IPS-20b (cell line): ENCODE data around the gene SNX3.

Experiments used
- H3K27ac ChIP-seq: one replicate; pipeline ENCODE4 v1.5.1; 2013; ENCODE audit warnings: low read length
- H3K27me3 ChIP-seq: 2 replicates; pipeline ENCODE4 v1.6.1; 2013; ENCODE audit warnings: mild to moderate bottlenecking, low read length, inconsistent platforms; ENCODE audit not compliant: insufficient read depth
- H3K36me3 ChIP-seq: 2 replicates; pipeline ENCODE4 v1.6.1; 2013; ENCODE audit warnings: low read depth, mild to moderate bottlenecking, inconsistent platforms, low read length, moderate library complexity; ENCODE audit not compliant: insufficient read depth
- H3K4me1 ChIP-seq: 2 replicates; pipeline ENCODE4 v1.6.1; 2013; ENCODE audit warnings: mild to moderate bottlenecking, control low read depth, inconsistent platforms, low read length, moderate library complexity; ENCODE audit not compliant: insufficient read depth
- H3K4me3 ChIP-seq: 2 replicates; pipeline ENCODE4 v1.5.1; 2013; ENCODE audit warnings: mild to moderate bottlenecking, low read length, inconsistent platforms
- H3K9ac ChIP-seq: 2 replicates; pipeline ENCODE4 v1.6.1; 2013; ENCODE audit warnings: low read depth, mild to moderate bottlenecking, inconsistent platforms, low read length, moderate library complexity
- H3K9me3 ChIP-seq: 2 replicates; pipeline ENCODE4 v1.6.1; 2013; ENCODE audit warnings: mild to moderate bottlenecking, low read depth, low read length, inconsistent platforms; ENCODE audit not compliant: insufficient read depth

SNX3 gene

DNA sequence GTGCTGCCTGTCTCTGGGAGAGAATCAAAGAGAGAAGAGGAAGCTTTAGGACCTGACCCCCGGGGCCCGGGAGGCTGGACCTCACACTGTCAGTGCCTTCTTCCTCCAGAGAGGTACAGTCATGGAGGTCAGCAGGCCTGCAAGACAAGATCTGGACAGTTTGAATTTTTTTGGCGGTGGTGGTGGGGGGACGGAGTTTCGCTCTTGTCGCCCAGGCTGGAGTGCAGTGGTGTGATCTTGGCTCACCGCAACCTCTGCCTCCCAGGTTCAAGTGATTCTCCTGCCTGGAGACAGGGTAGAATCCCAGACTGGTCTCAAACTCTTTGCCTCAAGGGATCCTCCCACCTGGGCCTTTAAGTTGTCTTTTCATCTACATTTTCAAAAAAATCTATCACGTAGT is 60.7 kb downstream of the SNX3 start:
- Histone ChIP-seq H3K4me3 (no peak overlapping the region), H3K27me3 (no peaks in the 10 kb centered on the region), H3K9ac (no peak overlapping the region), H3K9me3 (no peaks in the 10 kb centered on the region), H3K4me1 (no peaks in the 10 kb centered on the region), H3K36me3 (no peaks in the 10 kb centered on the region), H3K27ac (no peak overlapping the region)

DNA sequence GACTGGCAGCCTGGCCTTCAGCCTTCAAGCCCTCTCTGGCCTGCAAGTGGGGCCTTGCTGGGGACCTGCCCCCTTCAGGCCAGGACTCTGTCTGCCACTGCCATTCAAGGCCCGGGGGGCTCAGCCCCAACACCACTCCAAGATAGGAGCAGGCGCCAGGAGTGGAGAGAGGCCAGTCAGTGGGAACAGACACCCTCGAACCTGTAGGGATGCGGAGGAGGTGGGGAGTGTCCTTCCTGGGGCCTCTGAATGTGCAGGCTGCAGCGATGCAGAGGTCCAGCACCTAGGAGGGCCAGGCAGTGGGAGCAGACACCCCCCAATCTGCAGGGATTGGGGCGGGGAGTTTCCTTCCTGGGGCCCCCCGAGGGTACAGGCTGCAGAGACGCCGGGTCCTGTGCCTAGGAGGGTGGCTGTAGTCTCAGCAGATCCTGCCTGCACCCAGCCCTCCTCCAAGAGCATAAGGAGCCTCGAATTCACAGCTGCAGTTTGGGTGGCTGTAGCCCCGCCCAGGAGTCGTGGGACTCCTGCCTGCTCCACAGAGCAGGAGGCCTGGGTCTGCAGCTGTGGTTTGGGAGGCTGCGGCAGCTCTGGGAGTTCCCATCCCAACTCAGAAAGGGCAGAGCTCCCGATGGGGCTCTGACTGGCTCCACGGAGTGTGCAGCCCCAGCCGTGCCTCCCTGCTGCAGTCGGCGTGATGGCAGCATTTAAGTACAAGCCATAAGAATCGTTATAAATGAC is 61.9 kb downstream of the SNX3 start:
- no peaks in the 10 kb centered on the region for H3K27me3 ChIP-seq
- H3K36me3 ChIP-seq = no peaks in the 10 kb centered on the region
- H3K27ac ChIP-seq = no peak overlapping the region
- no peak overlapping the region for H3K4me3 ChIP-seq
- H3K9ac ChIP-seq = no peak overlapping the region
- H3K4me1 ChIP-seq = no peaks in the 10 kb centered on the region
- H3K9me3 ChIP-seq = no peaks in the 10 kb centered on the region

GRCh38 chr6:108195209-108195608 is 65.6 kb downstream of the SNX3 start:
- Histone ChIP-seq H3K27ac (no peak overlapping the region), H3K4me1 (no peaks in the 10 kb centered on the region), H3K9me3 (no peaks in the 10 kb centered on the region), H3K36me3 (no peaks in the 10 kb centered on the region), H3K27me3 (no peaks in the 10 kb centered on the region), H3K9ac (no peak overlapping the region), H3K4me3 (no peak overlapping the region)

DNA sequence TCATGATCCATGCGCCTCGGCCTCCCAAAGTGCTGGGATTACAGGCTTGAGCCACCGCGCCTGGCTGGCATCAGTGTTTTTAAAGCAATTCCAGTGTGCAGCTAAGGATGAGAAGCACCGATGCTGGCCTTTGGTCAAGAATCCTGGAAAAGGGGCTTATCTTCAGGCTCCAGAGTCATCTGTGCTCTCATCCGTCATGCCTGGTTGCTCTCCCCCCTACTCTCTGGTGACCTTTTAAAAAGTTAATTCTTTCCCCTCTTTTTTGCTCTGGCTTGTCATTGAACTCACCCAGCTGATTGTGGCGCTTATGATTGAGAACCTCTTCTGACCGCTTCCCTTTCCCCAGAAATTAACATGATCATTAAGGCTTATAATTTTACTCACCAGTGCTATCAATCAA is 66.3 kb downstream of the SNX3 start:
- no peaks in the 10 kb centered on the region for H3K4me1 ChIP-seq
- no peak overlapping the region for H3K27ac ChIP-seq
- no peak overlapping the region for H3K9ac ChIP-seq
- H3K36me3 ChIP-seq = no peaks in the 10 kb centered on the region
- no peak overlapping the region for H3K4me3 ChIP-seq
- H3K27me3 ChIP-seq = 0 out of 2 replicates have a peak, but pooled peaks cover 2% of the 10 kb centered on the region
- H3K9me3 ChIP-seq = no peaks in the 10 kb centered on the region

DNA sequence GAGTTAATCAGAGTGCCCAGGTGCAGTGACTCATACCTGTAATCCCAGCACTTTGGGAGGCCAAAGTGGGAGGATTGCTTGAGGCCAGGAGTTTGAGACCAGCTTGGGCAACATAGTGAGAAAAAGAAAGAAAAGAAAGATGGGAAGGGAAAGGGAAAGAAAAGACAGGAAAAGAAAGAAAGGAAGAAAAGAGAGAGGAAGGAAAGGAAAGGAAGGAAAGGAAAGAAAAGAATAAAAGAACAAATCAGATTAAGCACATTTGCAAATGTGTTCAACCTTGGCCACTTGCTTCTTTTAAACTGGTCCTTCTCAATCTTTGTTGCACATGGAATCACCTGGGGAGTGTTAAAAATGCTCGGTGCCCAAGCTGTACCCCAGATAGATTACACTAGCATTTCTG is 67.0 kb downstream of the SNX3 start:
- H3K36me3 ChIP-seq = no peaks in the 10 kb centered on the region
- no peak overlapping the region for H3K4me3 ChIP-seq
- H3K9ac ChIP-seq = no peak overlapping the region
- H3K4me1 ChIP-seq = no peaks in the 10 kb centered on the region
- H3K9me3 ChIP-seq = no peaks in the 10 kb centered on the region
- H3K27ac ChIP-seq = no peak overlapping the region
- peaks cover 5% of the 10 kb centered on the region; the same call in 1 of the 2 replicates for H3K27me3 ChIP-seq

GRCh38 chr6:108193131-108193530 is 67.7 kb downstream of the SNX3 start:
- H3K27me3 ChIP-seq = peaks cover 5% of the 10 kb centered on the region; the same call in 1 of the 2 replicates
- no peaks in the 10 kb centered on the region for H3K4me1 ChIP-seq
- no peak overlapping the region for H3K9ac ChIP-seq
- no peaks in the 10 kb centered on the region for H3K9me3 ChIP-seq
- H3K4me3 ChIP-seq = no peak overlapping the region
- H3K27ac ChIP-seq = no peak overlapping the region
- no peaks in the 10 kb centered on the region for H3K36me3 ChIP-seq

DNA sequence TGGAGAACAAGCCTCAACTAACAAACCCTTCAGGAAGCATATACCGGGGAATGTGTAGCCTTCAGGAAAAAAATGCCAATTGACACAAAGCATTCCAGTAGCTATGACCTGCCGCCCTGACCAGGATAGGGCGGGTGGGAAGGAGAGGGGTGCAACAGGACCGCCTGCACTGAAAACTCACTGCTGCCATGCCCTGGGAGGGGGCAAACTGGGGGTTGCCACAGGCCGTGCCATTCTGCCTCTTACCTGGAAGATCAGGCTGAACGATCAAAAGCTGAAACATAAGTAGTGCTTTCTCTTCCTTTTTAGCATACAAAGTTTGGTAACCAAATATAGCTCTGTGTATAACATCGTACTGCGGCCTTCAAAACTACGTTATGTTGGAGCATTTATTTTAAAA is 73.3 kb downstream of the SNX3 start:
- Histone ChIP-seq H3K27ac (no peak overlapping the region), H3K27me3 (peaks cover 26% of the 10 kb centered on the region; the same call in 1 of the 2 replicates), H3K4me1 (no peaks in the 10 kb centered on the region), H3K9ac (no peak overlapping the region), H3K4me3 (no peak overlapping the region), H3K36me3 (no peaks in the 10 kb centered on the region), H3K9me3 (no peaks in the 10 kb centered on the region)

- no peaks in the 10 kb centered on the region for H3K9me3 ChIP-seq
- peaks cover 32% of the 10 kb centered on the region for H3K27me3 ChIP-seq
- H3K9ac ChIP-seq = no peak overlapping the region
- H3K27ac ChIP-seq = no peak overlapping the region
- H3K4me1 ChIP-seq = no peaks in the 10 kb centered on the region
- H3K4me3 ChIP-seq = no peak overlapping the region
- H3K36me3 ChIP-seq = no peaks in the 10 kb centered on the region
Measured at GRCh38 chr6:108186226-108186625, 74.6 kb downstream of the SNX3 start.

- Histone ChIP-seq H3K27ac (no peak overlapping the region), H3K27me3 (peaks cover 72% of the 10 kb centered on the region), H3K9me3 (no peaks in the 10 kb centered on the region; the same call in 1 of the 2 replicates), H3K4me1 (peaks cover 14% of the 10 kb centered on the region; the same call in 1 of the 2 replicates), H3K4me3 (no peak overlapping the region), H3K36me3 (no peaks in the 10 kb centered on the region), H3K9ac (no peak overlapping the region)
Measured at GRCh38 chr6:108180776-108181175, 80.1 kb downstream of the SNX3 start.

DNA sequence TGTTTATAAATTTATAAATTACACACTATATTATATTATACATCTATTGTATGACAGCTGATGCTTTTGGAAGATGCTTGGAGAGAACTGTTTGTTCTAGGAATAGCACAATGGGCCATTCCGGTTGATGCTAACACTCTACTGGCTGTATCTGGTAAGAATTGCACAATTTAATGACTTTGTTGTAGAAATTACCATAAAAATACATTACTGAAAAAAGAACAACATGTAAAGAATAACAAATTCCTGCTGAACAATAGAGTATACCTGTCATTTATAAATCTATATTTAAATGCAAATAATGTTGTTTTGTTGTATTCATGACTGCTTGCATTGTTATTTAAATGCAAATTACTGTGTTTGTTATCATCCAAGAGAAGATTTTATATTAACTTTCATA is 80.6 kb downstream of the SNX3 start:
- Histone ChIP-seq H3K27me3 (peaks cover 73% of the 10 kb centered on the region), H3K36me3 (no peaks in the 10 kb centered on the region), H3K9me3 (no peaks in the 10 kb centered on the region; the same call in 1 of the 2 replicates), H3K27ac (no peak overlapping the region), H3K4me1 (peaks cover 14% of the 10 kb centered on the region; the same call in 1 of the 2 replicates), H3K9ac (no peak overlapping the region), H3K4me3 (no peak overlapping the region)

GRCh38 chr6:108179741-108180140 is 81.1 kb downstream of the SNX3 start:
- Histone ChIP-seq H3K4me3 (peak overlapping the region; percentile 4; the same call in 1 of the 2 replicates), H3K9me3 (no peaks in the 10 kb centered on the region; the same call in 1 of the 2 replicates), H3K9ac (no peak overlapping the region), H3K27ac (no peak overlapping the region), H3K27me3 (peaks cover 74% of the 10 kb centered on the region), H3K4me1 (peaks cover 14% of the 10 kb centered on the region; the same call in 1 of the 2 replicates), H3K36me3 (no peaks in the 10 kb centered on the region)
